ENCODE measurements around the gene BTBD10. TPM values are rescaled to one million over a fixed set of nuclear protein-coding genes. Genes with fewer than 3 reads are reported as not detected.
"Not testable (repeated sequence)": the region's sequence is repeated elsewhere in the genome, so short reads cannot be mapped to it uniquely, and the experiment has no call there.

BTBD10 gene
- total RNA-seq, 1 donor from 2014 or later = 29.4 TPM

- TF ChIP-seq CTCF (IDR thresholded peaks at IDR 0.05) = no peak
- Mint-ChIP-seq H3K36me3 (ENCODE audit: unreplicated experiment) (peaks cover 25% of the 10 kb centered on the region), H3K4me3 (ENCODE audit: unreplicated experiment) (no peak overlapping the region), H3K4me1 (ENCODE audit: unreplicated experiment) (peaks cover 2% of the 10 kb centered on the region), H3K27ac (ENCODE audit: unreplicated experiment) (no peak overlapping the region), H3K9me3 (ENCODE audit: unreplicated experiment) (peaks cover 9% of the 10 kb centered on the region), H3K27me3 (ENCODE audit: unreplicated experiment) (no peaks in the 10 kb centered on the region)
- DNase-seq (ENCODE audit: extremely low spot score, unreplicated experiment) = no peak
These were observed 41.5 kb downstream of the BTBD10 start for GRCh38 chr11:13421561-13421960.

- H3K36me3 Mint-ChIP-seq (ENCODE audit: unreplicated experiment) = peaks cover 40% of the 10 kb centered on the region
- H3K27me3 Mint-ChIP-seq (ENCODE audit: unreplicated experiment) = no peaks in the 10 kb centered on the region
- no peak overlapping the region for H3K4me3 Mint-ChIP-seq (ENCODE audit: unreplicated experiment)
- TF ChIP-seq CTCF (IDR thresholded peaks at IDR 0.05) = no peak
- DNase-seq (ENCODE audit: extremely low spot score, unreplicated experiment) = no peak
- H3K9me3 Mint-ChIP-seq (ENCODE audit: unreplicated experiment) = no peaks in the 10 kb centered on the region
- H3K27ac Mint-ChIP-seq (ENCODE audit: unreplicated experiment) = no peak overlapping the region
- H3K4me1 Mint-ChIP-seq (ENCODE audit: unreplicated experiment) = no peaks in the 10 kb centered on the region
These were observed 47.8 kb downstream of the BTBD10 start for GRCh38 chr11:13415201-13415600.

GRCh38 chr11:13405220-13405619 is 57.8 kb downstream of the BTBD10 start:
- Mint-ChIP-seq H3K36me3 (ENCODE audit: unreplicated experiment) (peaks cover 36% of the 10 kb centered on the region), H3K27me3 (ENCODE audit: unreplicated experiment) (no peaks in the 10 kb centered on the region), H3K4me1 (ENCODE audit: unreplicated experiment) (no peaks in the 10 kb centered on the region), H3K9me3 (ENCODE audit: unreplicated experiment) (peaks cover 13% of the 10 kb centered on the region), H3K4me3 (ENCODE audit: unreplicated experiment) (no peak overlapping the region), H3K27ac (ENCODE audit: unreplicated experiment) (no peak overlapping the region)
- no peak for TF ChIP-seq CTCF (IDR thresholded peaks at IDR 0.05)
- DNase-seq (ENCODE audit: extremely low spot score, unreplicated experiment) = no peak

GRCh38 chr11:13398335-13398734 is 64.7 kb downstream of the BTBD10 start:
- H3K27me3 Mint-ChIP-seq (ENCODE audit: unreplicated experiment); H3K4me3 Mint-ChIP-seq (ENCODE audit: unreplicated experiment); DNase-seq (ENCODE audit: extremely low spot score, unreplicated experiment); H3K27ac Mint-ChIP-seq (ENCODE audit: unreplicated experiment); H3K4me1 Mint-ChIP-seq (ENCODE audit: unreplicated experiment): not testable (repeated sequence)
- Mint-ChIP-seq H3K36me3 (ENCODE audit: unreplicated experiment) (peaks cover 25% of the 10 kb centered on the region), H3K9me3 (ENCODE audit: unreplicated experiment) (peaks cover 18% of the 10 kb centered on the region)

- TF ChIP-seq CTCF (IDR thresholded peaks at IDR 0.05) = no peak
- no peaks in the 10 kb centered on the region for H3K27me3 Mint-ChIP-seq (ENCODE audit: unreplicated experiment)
- no peak for DNase-seq (ENCODE audit: extremely low spot score, unreplicated experiment)
- no peak overlapping the region for H3K4me3 Mint-ChIP-seq (ENCODE audit: unreplicated experiment)
- H3K36me3 Mint-ChIP-seq (ENCODE audit: unreplicated experiment) = peaks cover 16% of the 10 kb centered on the region
- H3K4me1 Mint-ChIP-seq (ENCODE audit: unreplicated experiment) = no peaks in the 10 kb centered on the region
- H3K27ac Mint-ChIP-seq (ENCODE audit: unreplicated experiment) = no peak overlapping the region
- H3K9me3 Mint-ChIP-seq (ENCODE audit: unreplicated experiment) = no peaks in the 10 kb centered on the region
These were observed 71.8 kb downstream of the BTBD10 start for GRCh38 chr11:13391217-13391616.

- Mint-ChIP-seq H3K27ac (ENCODE audit: unreplicated experiment) (no peak overlapping the region), H3K36me3 (ENCODE audit: unreplicated experiment) (peaks cover 21% of the 10 kb centered on the region), H3K9me3 (ENCODE audit: unreplicated experiment) (no peaks in the 10 kb centered on the region), H3K4me1 (ENCODE audit: unreplicated experiment) (peaks cover 7% of the 10 kb centered on the region), H3K27me3 (ENCODE audit: unreplicated experiment) (no peaks in the 10 kb centered on the region), H3K4me3 (ENCODE audit: unreplicated experiment) (no peak overlapping the region)
- DNase-seq (ENCODE audit: extremely low spot score, unreplicated experiment) = no peak
- TF ChIP-seq CTCF (IDR thresholded peaks at IDR 0.05) = no peak
These were observed 74.3 kb downstream of the BTBD10 start for GRCh38 chr11:13388741-13389140.
